Glutamatergic neuron (in vitro differentiated cells): ENCODE measurements around the gene MYO1H. TPM values are rescaled to one million over a fixed set of nuclear protein-coding genes. Genes with fewer than 3 reads are reported as not detected.

Source experiments
- DNase-seq: peaks from one replicate; pipeline ENCODE4 v3.0.0; 2022
- H3K27ac Mint-ChIP-seq: one replicate; pipeline ENCODE4 v1.8.0; 2020; ENCODE audit warnings: mild to moderate bottlenecking, mixed read lengths, inconsistent platforms; ENCODE audit not compliant: unreplicated experiment
- H3K27me3 Mint-ChIP-seq: one replicate; pipeline ENCODE4 v1.8.0; 2020; ENCODE audit warnings: mild to moderate bottlenecking, moderate library complexity, mixed read lengths, inconsistent platforms; ENCODE audit not compliant: unreplicated experiment
- H3K36me3 Mint-ChIP-seq: one replicate; pipeline ENCODE4 v1.8.0; 2020; ENCODE audit warnings: mild to moderate bottlenecking, mixed read lengths, inconsistent platforms; ENCODE audit not compliant: unreplicated experiment
- H3K4me1 Mint-ChIP-seq: one replicate; pipeline ENCODE4 v1.8.0; 2020; ENCODE audit warnings: mild to moderate bottlenecking, low read depth, mixed read lengths, inconsistent platforms; ENCODE audit not compliant: unreplicated experiment
- H3K4me3 Mint-ChIP-seq: one replicate; pipeline ENCODE4 v1.8.0; 2020; ENCODE audit warnings: mild to moderate bottlenecking, mixed read lengths, inconsistent platforms; ENCODE audit not compliant: unreplicated experiment
- H3K9me3 Mint-ChIP-seq: one replicate; pipeline ENCODE4 v1.8.0; 2020; ENCODE audit warnings: mild to moderate bottlenecking, moderate library complexity, mixed read lengths, inconsistent platforms; ENCODE audit not compliant: unreplicated experiment
- CTCF ChIP-seq: fragments of 200-600 bp; sonication (generic); IDR thresholded peaks from one replicate; pipeline ENCODE4 v1.5.0; 2021; ENCODE audit not compliant: partially characterized antibody, unreplicated experiment
- total RNA-seq: library from RNA; stranded (reverse); fragmentation: NEBNext Ultra II Directional; extraction: Animal tissue kit (Norgen Biotek cat#: 25700); gene quantifications from one replicate; pipeline ENCODE4 v1.2.1, GENCODE V29; 2021; ENCODE audit not compliant: unreplicated experiment

The MYO1H gene
- total RNA-seq, 1 donor from 2014 or later: 0.27 TPM

DNA sequence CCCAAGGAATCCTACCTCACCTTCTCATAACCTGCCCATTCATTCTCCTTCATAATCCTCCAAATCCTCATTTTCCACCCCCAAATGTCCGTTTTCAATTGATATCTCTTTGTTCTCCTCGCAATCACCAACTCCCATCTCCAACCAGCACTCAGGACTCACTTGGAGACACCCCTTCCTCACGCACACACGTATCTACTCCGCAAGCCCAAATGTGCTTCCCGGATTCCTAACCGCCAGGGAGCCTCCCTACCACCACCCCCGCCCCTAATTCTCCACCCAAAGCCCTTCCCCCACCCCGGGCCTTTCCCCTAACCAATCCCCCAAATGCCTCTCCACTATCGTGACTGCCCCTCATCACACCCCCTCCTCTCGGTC lies 129.1 kb downstream of the MYO1H start:
- no peak for TF ChIP-seq CTCF
- H3K4me3 Mint-ChIP-seq: peak overlapping the region; percentile 100
- no peaks in the 10 kb centered on the region for H3K36me3 Mint-ChIP-seq
- no peaks in the 10 kb centered on the region for H3K27me3 Mint-ChIP-seq
- H3K4me1 Mint-ChIP-seq: peaks cover 6% of the 10 kb centered on the region
- no peak for DNase-seq
- H3K27ac Mint-ChIP-seq: peak overlapping the region; percentile 100
- H3K9me3 Mint-ChIP-seq: no peaks in the 10 kb centered on the region

GRCh38 chr12:109477185-109477962 lies 129.7 kb downstream of the MYO1H start, which contains the start of the genes KCTD10 and UBE3B:
TSS of gene KCTD10 (minus strand) at chr12:109477300. CDS start at chr12:109477262, 38 bp downstream.
TSS of gene UBE3B (plus strand) at chr12:109477634. CDS start at chr12:109483552, 5,918 bp downstream.
- TF ChIP-seq CTCF: no peak
- Mint-ChIP-seq H3K4me1 (peaks cover 6% of the 10 kb centered on the region), H3K36me3 (no peaks in the 10 kb centered on the region), H3K4me3 (peak within 1 kb of the TSS; percentile 100), H3K27ac (peak within 1 kb of the TSS; percentile 100), H3K27me3 (no peaks in the 10 kb centered on the region), H3K9me3 (no peaks in the 10 kb centered on the region)
- DNase-seq: peak; percentile 93

DNA sequence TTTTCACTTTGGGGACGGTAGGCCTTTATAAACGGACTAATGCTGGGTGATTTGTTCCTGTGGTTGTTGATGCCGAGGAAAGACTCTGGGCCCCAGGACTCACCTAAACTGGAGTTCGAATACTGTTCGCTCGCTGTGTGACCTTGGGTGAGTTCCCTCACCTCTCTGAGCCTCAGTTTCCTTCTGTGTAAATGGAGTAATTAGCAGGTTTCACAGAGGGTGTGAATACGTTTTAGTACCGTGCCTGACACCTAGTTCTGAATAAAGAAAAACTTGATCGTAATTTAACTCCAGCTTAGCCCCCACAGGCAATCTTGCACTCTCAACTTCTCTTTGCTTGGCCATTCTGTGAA lies 130.2 kb downstream of the MYO1H start:
- H3K4me3 Mint-ChIP-seq: peak overlapping the region; percentile 100
- no peaks in the 10 kb centered on the region for H3K27me3 Mint-ChIP-seq
- no peaks in the 10 kb centered on the region for H3K36me3 Mint-ChIP-seq
- no peak for TF ChIP-seq CTCF
- peaks cover 6% of the 10 kb centered on the region for H3K4me1 Mint-ChIP-seq
- H3K27ac Mint-ChIP-seq: peak overlapping the region; percentile 100
- DNase-seq: no peak
- H3K9me3 Mint-ChIP-seq: no peaks in the 10 kb centered on the region

DNA sequence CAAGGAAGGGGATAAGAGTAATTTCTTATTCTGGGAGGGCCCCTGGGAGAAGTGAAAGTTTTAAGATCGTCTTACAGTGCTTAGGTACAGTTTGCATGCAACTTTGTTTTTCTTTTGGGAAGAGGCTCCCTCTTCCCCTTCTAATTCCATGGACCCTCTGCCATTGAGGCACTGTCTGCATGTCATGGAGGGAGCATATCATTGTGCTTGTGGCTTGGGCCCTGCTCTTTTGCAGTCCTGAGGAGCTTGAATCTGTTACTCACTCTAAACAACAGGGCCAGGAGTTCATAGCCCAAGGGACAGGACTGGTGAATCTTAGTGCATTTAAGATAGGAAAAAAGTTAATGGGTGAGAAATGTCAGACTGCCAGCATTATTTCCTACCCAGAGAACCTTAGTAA lies 132.1 kb downstream of the MYO1H start:
- DNase-seq: no peak
- H3K9me3 Mint-ChIP-seq: no peaks in the 10 kb centered on the region
- H3K27me3 Mint-ChIP-seq: no peaks in the 10 kb centered on the region
- no peaks in the 10 kb centered on the region for H3K36me3 Mint-ChIP-seq
- no peak overlapping the region for H3K4me3 Mint-ChIP-seq
- TF ChIP-seq CTCF: no peak
- no peak overlapping the region for H3K27ac Mint-ChIP-seq
- peaks cover 6% of the 10 kb centered on the region for H3K4me1 Mint-ChIP-seq

DNA sequence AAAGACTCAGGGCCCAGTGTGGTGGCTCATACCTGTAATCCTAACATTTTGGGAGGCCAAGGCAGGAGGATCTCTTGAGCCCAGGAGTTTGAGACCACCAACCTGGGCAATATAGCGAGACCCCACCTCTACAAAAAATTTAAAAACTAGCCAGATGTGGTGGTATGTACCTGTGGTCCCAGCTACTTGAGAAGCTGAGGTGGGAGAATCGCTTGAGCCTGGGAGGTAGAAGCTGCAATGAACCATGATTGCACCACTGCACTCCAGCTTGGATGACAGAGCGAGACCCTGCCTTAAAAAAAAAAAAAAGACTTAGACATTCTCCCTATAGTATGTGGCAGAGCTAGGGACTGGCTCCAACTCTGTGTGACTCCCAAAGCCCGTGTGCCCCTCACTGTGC lies 132.7 kb downstream of the MYO1H start:
- H3K4me3 Mint-ChIP-seq: no peak overlapping the region
- no peaks in the 10 kb centered on the region for H3K9me3 Mint-ChIP-seq
- peaks cover 2% of the 10 kb centered on the region for H3K27me3 Mint-ChIP-seq
- peaks cover 6% of the 10 kb centered on the region for H3K4me1 Mint-ChIP-seq
- no peak overlapping the region for H3K27ac Mint-ChIP-seq
- H3K36me3 Mint-ChIP-seq: no peaks in the 10 kb centered on the region
- DNase-seq: no peak
- TF ChIP-seq CTCF: no peak
